Measurements from ENCODE around the gene GJD3. TPM values are rescaled to one million over a fixed set of nuclear protein-coding genes. Genes with fewer than 3 reads are reported as not detected.

GJD3 gene
- total RNA-seq, 1 experiment from 2014 or later, result not detected

DNA sequence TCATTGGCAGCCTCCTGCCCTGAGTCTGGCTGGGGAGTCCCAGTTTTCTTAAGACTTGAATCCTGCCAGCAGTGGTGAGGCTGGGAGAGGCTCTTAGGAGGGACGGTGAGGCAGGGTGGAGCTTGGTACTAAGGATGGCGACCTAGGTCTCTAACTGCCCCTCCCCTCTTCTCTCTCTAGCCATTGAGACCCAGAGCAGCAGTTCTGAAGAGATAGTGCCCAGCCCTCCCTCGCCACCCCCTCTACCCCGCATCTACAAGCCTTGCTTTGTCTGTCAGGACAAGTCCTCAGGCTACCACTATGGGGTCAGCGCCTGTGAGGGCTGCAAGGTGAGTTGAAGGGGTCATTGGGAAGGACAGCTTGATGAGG is 16.4 kb downstream of the GJD3 start:
- peaks cover 15 to 28% (median 24%) of the 10 kb centered on the region in 3 experiments; a peak in 6 of 7 replicates for H3K36me3 Mint-ChIP-seq (ENCODE audit: insufficient read depth in 1 of 3, low read depth in 3 of 3)
- Histone ChIP-seq H3K79me1 (ENCODE audit: insufficient read depth, low read depth, low read length, poor library complexity, severe bottlenecking) (no peaks in the 10 kb centered on the region), H4K91ac (ENCODE audit: insufficient read length, low read depth, low read length) (no peak overlapping the region), H4K8ac (replicated peaks; ENCODE audit: insufficient read length, low read depth, low read length) (no peak overlapping the region), H2AFZ (ENCODE audit: low read length) (no peak overlapping the region), H2BK120ac (ENCODE audit: low read depth, low read length, poor library complexity, severe bottlenecking) (no peak overlapping the region), H3K23me2 (ENCODE audit: insufficient read length, low read depth, low read length, poor library complexity, severe bottlenecking) (peaks cover 11% of the 10 kb centered on the region), H4K5ac (ENCODE audit: insufficient read length, low read depth, low read length) (no peak overlapping the region), H3K79me2 (ENCODE audit: insufficient read depth, low read length) (no peaks in the 10 kb centered on the region), H3K27me3 (ENCODE audit: insufficient read depth, low read length) (peaks cover 13% of the 10 kb centered on the region; the same call in 1 of the 2 replicates), H3T11ph (ENCODE audit: low read length) (no peak overlapping the region), H3K4me1 (ENCODE audit: insufficient read depth, low read length) (peaks cover 22% of the 10 kb centered on the region), H2BK15ac (ENCODE audit: low read depth, low read length) (no peak overlapping the region), H3K4me2 (ENCODE audit: insufficient read depth, insufficient read length, low read length) (peak overlapping the region; percentile 29), H3K27ac (ENCODE audit: insufficient read length, low read depth, low read length) (no peak overlapping the region), H2BK5ac (ENCODE audit: insufficient read length, low read length) (no peak overlapping the region), H2BK20ac (ENCODE audit: low read depth, low read length, poor library complexity, severe bottlenecking) (no peak overlapping the region), H3K9me3 (ENCODE audit: control insufficient read depth, low read depth, low read length) (no peaks in the 10 kb centered on the region), H2BK12ac (ENCODE audit: insufficient read length, low read depth, low read length) (no peak overlapping the region), H3K23ac (ENCODE audit: insufficient read length, low read depth, low read length) (no peak overlapping the region), H3K14ac (ENCODE audit: insufficient read depth, low read length) (no peak overlapping the region), H4K20me1 (ENCODE audit: control insufficient read depth, insufficient read depth, insufficient read length) (no peaks in the 10 kb centered on the region), H3K56ac (ENCODE audit: insufficient read length, low read depth, low read length) (no peak overlapping the region), H2AK5ac (ENCODE audit: insufficient read length, low read length) (no peak overlapping the region), H3K9ac (ENCODE audit: extremely low read depth, insufficient read length, low read length) (no peak overlapping the region), H3K18ac (ENCODE audit: insufficient read length, low read depth, low read length) (no peak overlapping the region), H3K4ac (ENCODE audit: low read depth, low read length) (no peak overlapping the region)
- no CpG with 5 or more reads among the region's 5 CpGs for WGBS (ENCODE audit: extremely low coverage, insufficient read length, low lambda C conversion rate)
- H3K27me3 Mint-ChIP-seq (ENCODE audit: low read depth), result peaks cover 88% of the 10 kb centered on the region
- peak; percentile 59 for DNase-seq
- H3K4me3 Mint-ChIP-seq, result peak overlapping the region; percentile 35 to 72
- no peaks in the 10 kb centered on the region for H3K9me3 Mint-ChIP-seq
- peaks cover 76 to 80% of the 10 kb centered on the region in 2 experiments for H3K4me1 Mint-ChIP-seq
- TF ChIP-seq, protein P1, sequence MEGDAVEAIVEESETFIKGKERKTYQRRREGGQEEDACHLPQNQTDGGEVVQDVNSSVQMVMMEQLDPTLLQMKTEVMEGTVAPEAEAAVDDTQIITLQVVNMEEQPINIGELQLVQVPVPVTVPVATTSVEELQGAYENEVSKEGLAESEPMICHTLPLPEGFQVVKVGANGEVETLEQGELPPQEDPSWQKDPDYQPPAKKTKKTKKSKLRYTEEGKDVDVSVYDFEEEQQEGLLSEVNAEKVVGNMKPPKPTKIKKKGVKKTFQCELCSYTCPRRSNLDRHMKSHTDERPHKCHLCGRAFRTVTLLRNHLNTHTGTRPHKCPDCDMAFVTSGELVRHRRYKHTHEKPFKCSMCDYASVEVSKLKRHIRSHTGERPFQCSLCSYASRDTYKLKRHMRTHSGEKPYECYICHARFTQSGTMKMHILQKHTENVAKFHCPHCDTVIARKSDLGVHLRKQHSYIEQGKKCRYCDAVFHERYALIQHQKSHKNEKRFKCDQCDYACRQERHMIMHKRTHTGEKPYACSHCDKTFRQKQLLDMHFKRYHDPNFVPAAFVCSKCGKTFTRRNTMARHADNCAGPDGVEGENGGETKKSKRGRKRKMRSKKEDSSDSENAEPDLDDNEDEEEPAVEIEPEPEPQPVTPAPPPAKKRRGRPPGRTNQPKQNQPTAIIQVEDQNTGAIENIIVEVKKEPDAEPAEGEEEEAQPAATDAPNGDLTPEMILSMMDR (conservative IDR thresholded peaks at IDR 0.05), result no peak
- no peak overlapping the region; a peak in 1 of 7 replicates for H3K27ac Mint-ChIP-seq
